ENCODE data around the gene ANO2. TPM values are rescaled to one million over a fixed set of nuclear protein-coding genes. Genes with fewer than 3 reads are reported as not detected.

The ANO2 gene
- total RNA-seq, 1 experiment from 2014 or later, result not detected

DNA sequence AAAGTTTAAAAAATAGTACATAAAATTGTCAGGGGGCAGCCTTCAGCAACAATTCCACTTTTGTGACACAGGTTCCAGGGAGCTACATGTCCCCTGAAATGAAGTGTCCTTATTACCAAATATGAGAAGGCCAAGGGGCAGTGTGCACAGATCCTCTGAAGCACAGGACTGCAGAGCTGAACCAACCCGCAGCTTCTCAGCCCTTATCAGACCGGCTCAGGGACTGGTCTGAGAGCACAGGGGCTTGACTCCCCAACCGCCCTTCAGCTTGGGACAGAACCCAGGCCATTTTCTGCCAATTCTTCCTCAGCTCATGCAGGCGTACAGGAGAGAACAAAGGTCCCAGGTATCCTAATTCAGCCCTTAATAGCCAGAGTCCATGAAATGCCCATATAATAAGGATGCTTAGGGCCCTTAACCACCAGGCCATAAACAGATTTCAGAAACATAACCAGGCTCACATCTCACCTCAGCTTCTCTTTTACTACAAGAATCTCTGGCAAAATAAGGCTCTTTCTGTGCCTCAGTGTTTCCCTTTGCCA is 221.3 kb downstream of the ANO2 start:
- H3K9me2 ChIP-seq (replicated peaks; ENCODE audit: low read length), result no peaks in the 10 kb centered on the region
- ATAC-seq, result no peak
- no TSS peak for BruUV-seq (replicated peaks)

DNA sequence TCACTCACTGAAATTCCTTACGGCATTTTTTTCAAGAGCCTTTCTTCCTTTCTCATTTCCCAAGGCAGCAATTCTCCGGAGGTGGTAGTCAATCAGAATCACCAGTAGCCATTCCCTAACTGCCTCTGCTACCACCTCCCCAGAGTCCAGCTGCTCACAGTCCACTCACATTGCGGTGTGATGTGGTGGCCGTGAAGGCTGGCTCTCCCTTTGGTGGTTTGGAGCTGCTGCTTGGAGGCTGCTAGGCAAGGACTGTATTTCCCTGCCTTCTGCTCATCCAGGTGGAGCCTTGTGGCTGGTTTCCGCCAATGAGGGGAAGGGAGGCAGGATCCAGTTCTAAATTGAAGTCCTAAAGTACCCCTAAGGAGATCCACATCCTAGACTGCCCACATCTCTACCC is 222.0 kb downstream of the ANO2 start:
- no peaks in the 10 kb centered on the region for H3K4me1 ChIP-seq (ENCODE audit: insufficient read depth, low read length)
- no TSS peak for BruUV-seq (replicated peaks)
- no peak overlapping the region for H2AFZ ChIP-seq (ENCODE audit: low read length)
- DNase-seq (no peak), ATAC-seq (no peak)
- H3K27me3 ChIP-seq (ENCODE audit: low read length), result peaks cover 3% of the 10 kb centered on the region; the same call in 1 of the 2 replicates
- TF ChIP-seq EZH2phosphoT487 (IDR thresholded peaks at IDR 0.05; ENCODE audit: borderline replicate concordance, low read length), result no peak
- no peak for TF ChIP-seq EZH2 (IDR thresholded peaks at IDR 0.05; ENCODE audit: low read length, unreplicated experiment)
- TF ChIP-seq, protein P1, sequence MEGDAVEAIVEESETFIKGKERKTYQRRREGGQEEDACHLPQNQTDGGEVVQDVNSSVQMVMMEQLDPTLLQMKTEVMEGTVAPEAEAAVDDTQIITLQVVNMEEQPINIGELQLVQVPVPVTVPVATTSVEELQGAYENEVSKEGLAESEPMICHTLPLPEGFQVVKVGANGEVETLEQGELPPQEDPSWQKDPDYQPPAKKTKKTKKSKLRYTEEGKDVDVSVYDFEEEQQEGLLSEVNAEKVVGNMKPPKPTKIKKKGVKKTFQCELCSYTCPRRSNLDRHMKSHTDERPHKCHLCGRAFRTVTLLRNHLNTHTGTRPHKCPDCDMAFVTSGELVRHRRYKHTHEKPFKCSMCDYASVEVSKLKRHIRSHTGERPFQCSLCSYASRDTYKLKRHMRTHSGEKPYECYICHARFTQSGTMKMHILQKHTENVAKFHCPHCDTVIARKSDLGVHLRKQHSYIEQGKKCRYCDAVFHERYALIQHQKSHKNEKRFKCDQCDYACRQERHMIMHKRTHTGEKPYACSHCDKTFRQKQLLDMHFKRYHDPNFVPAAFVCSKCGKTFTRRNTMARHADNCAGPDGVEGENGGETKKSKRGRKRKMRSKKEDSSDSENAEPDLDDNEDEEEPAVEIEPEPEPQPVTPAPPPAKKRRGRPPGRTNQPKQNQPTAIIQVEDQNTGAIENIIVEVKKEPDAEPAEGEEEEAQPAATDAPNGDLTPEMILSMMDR (conservative IDR thresholded peaks at IDR 0.05; ENCODE audit: low read depth, low read length), result no peak
- ChIA-PET POLR2A (ENCODE audit: unreplicated experiment) (no interaction called here), CTCF (no interaction called here)
- no peaks in the 10 kb centered on the region for H3K36me3 ChIP-seq (ENCODE audit: low read depth, low read length)
- no peaks in the 10 kb centered on the region for H3K9me2 ChIP-seq (replicated peaks; ENCODE audit: low read length)
- no peaks in the 10 kb centered on the region for H4K20me1 ChIP-seq (ENCODE audit: low read length)
- H3K9me3 ChIP-seq (ENCODE audit: low read length), result no peaks in the 10 kb centered on the region
- no peak overlapping the region for H3K4me3 ChIP-seq (ENCODE audit: low read length)
- H3K27ac ChIP-seq (ENCODE audit: low read length), result no peak overlapping the region
- H3K4me2 ChIP-seq (ENCODE audit: low read length), result no peak overlapping the region
- no peak overlapping the region for H3K9ac ChIP-seq (ENCODE audit: low read length)
- H3F3A ChIP-seq (ENCODE audit: low read length, unreplicated experiment), result no peaks in the 10 kb centered on the region
- H3K79me2 ChIP-seq (ENCODE audit: low read length), result no peaks in the 10 kb centered on the region
- intact Hi-C loops (cut with micrococcal nuclease), result no loop called here

More for the DNA sequence above, 221.3 kb downstream of the ANO2 start:
- Histone ChIP-seq H3K79me2 (ENCODE audit: low read length) (no peaks in the 10 kb centered on the region), H4K20me1 (ENCODE audit: low read length) (no peaks in the 10 kb centered on the region), H3K4me3 (ENCODE audit: low read length) (no peak overlapping the region), H3K27ac (ENCODE audit: low read length) (no peak overlapping the region), H3K9ac (ENCODE audit: low read length) (no peak overlapping the region), H3F3A (ENCODE audit: low read length, unreplicated experiment) (no peaks in the 10 kb centered on the region), H3K27me3 (ENCODE audit: low read length) (peaks cover 3% of the 10 kb centered on the region; the same call in 1 of the 2 replicates), H3K9me3 (ENCODE audit: low read length) (no peaks in the 10 kb centered on the region), H3K36me3 (ENCODE audit: low read depth, low read length) (no peaks in the 10 kb centered on the region), H3K4me1 (ENCODE audit: insufficient read depth, low read length) (no peaks in the 10 kb centered on the region), H2AFZ (ENCODE audit: low read length) (no peak overlapping the region), H3K4me2 (ENCODE audit: low read length) (no peak overlapping the region)
- intact Hi-C loops (cut with micrococcal nuclease), result no loop called here
- TF ChIP-seq EZH2 (IDR thresholded peaks at IDR 0.05; ENCODE audit: low read length, unreplicated experiment) (no peak), EZH2phosphoT487 (IDR thresholded peaks at IDR 0.05; ENCODE audit: borderline replicate concordance, low read length) (no peak)
- TF ChIP-seq, protein P1 (conservative IDR thresholded peaks at IDR 0.05; ENCODE audit: low read depth, low read length), result no peak
- ChIA-PET CTCF (no interaction called here), POLR2A (ENCODE audit: unreplicated experiment) (no interaction called here)
- DNase-seq, result no peak

DNA sequence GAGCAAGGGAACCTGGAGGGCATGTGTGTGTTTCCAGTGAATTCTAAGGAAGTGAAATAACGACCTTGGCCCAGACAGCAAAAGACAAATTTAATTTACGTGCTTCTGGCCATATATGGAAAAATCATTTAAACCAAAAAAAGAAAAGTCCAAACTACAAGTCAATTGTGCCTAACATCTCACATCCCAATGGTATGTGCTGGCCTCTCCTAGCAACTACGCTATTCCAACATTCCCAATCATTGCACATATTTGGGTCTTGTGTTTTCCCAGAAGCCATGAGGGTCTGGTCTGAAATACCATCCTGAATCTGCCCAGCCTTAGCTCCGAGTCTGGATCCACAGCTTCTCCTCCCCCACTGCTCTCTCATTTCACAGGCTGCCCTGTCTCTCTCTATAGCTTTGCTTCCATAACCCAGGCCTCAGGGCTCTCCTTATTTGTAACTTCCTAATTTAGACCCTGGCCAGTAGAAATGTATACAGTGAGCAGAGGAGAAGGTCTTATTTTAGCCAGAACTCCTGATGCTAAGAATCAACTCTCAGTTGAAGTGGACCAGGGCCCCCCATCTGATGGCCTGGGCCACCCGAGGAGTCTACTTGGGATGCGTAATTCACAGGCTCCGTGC is 224.6 kb downstream of the ANO2 start:
- Histone ChIP-seq H3K36me3 (ENCODE audit: low read depth, low read length) (no peaks in the 10 kb centered on the region), H3F3A (ENCODE audit: low read length, unreplicated experiment) (no peaks in the 10 kb centered on the region), H4K20me1 (ENCODE audit: low read length) (no peaks in the 10 kb centered on the region), H3K4me1 (ENCODE audit: insufficient read depth, low read length) (no peaks in the 10 kb centered on the region), H3K27ac (ENCODE audit: low read length) (no peak overlapping the region), H2AFZ (ENCODE audit: low read length) (no peak overlapping the region), H3K4me2 (ENCODE audit: low read length) (no peak overlapping the region), H3K79me2 (ENCODE audit: low read length) (no peaks in the 10 kb centered on the region), H3K27me3 (ENCODE audit: low read length) (peaks cover 3% of the 10 kb centered on the region; the same call in 1 of the 2 replicates), H3K4me3 (ENCODE audit: low read length) (no peak overlapping the region), H3K9me2 (replicated peaks; ENCODE audit: low read length) (no peaks in the 10 kb centered on the region), H3K9ac (ENCODE audit: low read length) (no peak overlapping the region), H3K9me3 (ENCODE audit: low read length) (no peaks in the 10 kb centered on the region)
- BruUV-seq (replicated peaks), result no TSS peak
- ChIA-PET POLR2A (ENCODE audit: unreplicated experiment) (no interaction called here), CTCF (no interaction called here)
- no peak for TF ChIP-seq EZH2 (IDR thresholded peaks at IDR 0.05; ENCODE audit: low read length, unreplicated experiment)
- TF ChIP-seq, protein P1 (conservative IDR thresholded peaks at IDR 0.05; ENCODE audit: low read depth, low read length), result no peak
- no peak for TF ChIP-seq EZH2phosphoT487 (IDR thresholded peaks at IDR 0.05; ENCODE audit: borderline replicate concordance, low read length)
- DNase-seq (no peak), ATAC-seq (no peak)
- intact Hi-C loops (cut with micrococcal nuclease), result no loop called here
